HK-2 (cell line): ENCODE results near the gene COL18A1.
"Not testable (repeated sequence)": the region's sequence is repeated elsewhere in the genome, so short reads cannot be mapped to it uniquely, and the experiment has no call there.

Experiments used
- DNase-seq: peaks from one replicate; pipeline ENCODE4 v3.0.0-alpha.2; 2018; ENCODE audit not compliant: unreplicated experiment

COL18A1 gene

DNA sequence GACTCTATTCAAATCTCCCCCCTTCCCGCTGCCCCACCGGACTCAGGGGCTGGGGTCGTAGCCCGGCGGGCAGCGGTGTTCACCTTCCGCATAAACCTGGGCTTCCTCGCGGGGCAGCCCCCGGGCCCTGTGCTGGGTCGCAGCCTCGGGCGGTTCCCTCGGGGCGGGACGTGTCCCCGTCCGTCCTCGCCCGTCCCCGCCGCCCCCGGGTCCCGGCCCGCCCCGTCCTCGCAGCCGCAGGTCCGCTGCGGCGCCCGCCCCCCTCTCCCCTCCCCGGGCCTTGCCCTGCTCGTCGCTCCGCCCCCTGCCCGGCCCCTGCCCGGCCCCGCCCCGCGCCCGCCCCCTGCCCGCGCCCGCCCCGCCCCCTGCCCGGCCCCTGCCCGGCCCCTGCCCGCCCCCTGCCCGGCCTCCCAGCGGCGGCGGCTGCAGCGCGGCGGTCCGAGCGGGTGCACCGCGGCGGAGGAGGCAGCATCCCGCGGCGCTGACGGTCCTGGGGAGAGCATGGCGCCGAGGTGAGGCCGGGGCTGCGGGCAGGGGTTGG lies at the start of gene COL18A1:
Gene COL18A1, plus strand, starts transcription at position 436 of the 541 bp plus-strand sequence. Its CDS starts 66 bp downstream, at position 502.
- DNase-seq = peak; percentile 56

DNA sequence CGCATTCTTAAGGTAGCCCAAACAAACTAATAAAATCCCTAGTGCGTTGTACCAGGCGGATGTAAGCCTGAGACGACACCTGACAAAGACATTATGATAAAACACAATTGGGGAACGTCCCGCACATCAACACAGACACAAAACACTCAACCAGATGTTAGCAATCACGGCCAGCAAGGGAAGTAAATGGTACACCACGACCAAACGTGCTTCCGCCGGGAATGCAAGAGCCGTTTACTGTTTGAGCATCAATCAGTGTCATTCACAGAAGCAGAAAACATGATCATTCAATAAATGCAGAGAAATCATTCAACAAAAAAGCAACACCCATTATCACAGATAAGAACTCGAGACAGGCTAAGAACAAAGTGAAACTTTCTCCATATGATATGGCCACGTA lies 49.4 kb upstream of the COL18A1 start:
- no peak for DNase-seq

GRCh38 chr21:45356251-45356650 lies 48.7 kb upstream of the COL18A1 start:
- DNase-seq = no peak

GRCh38 chr21:45356653-45357435 lies 48.1 kb upstream of the COL18A1 start:
- no peak for DNase-seq

DNA sequence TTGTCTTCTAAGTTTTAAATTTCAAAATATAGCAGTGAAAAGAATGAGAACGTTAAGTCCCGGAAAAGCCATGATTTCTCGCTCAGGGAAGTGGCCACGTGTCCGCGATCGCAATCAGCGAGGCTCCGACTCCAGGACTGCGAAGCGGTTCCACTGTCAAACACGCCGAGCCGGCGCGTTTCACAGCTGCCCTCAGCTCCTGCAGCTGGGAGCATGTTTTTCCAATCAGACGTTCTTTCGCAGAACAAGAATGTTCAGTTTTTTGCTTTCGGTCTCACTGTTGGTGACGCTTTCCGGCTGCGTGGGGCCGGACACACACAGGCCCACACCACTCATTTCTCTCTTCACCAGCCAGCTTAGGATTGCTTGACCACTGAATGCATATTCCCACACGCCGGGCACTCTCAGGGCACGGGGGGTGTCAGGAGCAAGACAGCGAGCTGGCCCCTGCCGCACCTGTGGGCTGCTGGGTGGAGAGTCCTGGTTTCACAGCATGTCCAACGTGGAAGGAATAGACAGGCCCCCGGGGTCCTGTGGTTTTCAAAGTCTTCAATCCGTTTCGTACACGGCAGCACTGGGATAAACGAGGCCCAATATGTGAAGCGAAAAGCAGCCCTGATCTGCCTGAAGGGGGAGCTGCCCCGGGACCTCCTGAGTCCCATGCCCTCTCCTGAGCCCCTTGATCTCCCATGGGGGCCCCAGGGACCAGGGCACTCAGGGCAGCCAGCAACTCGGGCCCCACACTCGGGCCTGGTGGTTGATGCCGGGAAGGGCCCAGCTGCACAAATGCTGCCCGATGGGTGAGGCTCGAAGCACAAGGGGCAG lies 47.3 kb upstream of the COL18A1 start:
- DNase-seq = no peak

- no peak for DNase-seq
These were observed 46.7 kb upstream of the COL18A1 start for GRCh38 chr21:45358261-45358670.

DNA sequence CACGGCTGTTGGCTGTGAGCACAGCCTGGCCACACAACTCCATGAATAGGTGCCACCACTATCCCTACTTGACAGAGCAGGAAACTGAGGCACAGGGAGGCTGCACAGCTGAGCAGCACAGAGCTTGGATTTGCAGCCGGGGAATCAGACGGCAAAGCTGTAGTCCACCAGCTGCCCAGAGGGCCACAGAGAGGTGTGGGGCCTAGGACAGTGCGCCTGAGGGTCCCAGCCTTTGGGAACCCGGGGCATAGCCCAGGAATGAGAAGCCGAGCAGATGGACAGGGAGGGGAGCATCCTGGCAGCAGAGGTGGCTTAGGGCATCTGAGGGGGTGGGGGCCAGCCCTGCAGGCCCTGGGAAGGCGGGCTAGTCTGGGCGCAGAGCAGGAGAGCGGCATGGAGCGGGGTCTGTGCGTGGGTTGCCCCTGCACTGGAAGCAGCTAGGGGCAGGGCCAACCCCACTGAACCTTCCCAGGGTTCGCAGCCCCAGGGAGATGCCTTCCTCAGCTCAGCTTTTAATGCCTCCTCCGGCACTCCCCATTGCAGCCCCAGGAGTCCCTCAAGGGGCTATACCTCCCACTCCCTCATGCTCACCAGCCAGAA lies 46.2 kb upstream of the COL18A1 start:
- no peak for DNase-seq

DNA sequence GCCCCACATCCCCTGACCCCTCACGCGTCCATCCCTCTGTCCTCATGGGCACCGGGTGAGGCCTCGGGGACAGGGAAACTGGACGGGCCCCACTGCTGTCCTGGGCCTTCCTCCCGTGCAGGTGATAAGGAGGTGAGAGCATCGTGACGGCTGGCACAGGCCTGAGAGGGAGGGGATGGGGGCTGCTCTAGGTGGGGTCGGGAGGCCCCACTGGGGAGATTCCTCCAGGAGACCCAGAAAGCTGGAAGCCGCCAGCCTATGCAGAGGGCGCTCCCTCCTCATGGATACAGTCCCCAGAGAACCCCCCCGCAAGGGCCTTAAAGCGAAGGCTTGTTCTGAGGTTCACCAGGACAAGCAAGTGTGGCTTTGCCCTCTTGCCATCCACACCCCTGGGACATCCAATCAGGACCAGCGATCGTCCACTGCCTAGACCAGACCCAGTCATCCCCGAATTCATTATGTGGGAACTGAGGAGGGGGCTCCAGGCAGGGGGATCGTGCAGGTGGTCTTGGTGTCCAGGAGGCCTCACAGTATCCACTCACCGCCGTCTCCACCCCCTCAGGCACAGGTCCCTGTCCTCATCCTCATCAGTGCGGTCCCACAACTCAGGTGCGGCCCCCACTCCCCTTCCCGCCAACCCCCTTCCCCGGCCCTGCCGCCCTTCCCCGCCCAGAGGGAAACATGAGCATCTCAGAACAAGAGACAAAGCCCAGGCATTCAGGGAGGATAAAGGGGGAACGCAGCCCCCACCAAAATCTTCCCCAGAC lies 45.3 kb upstream of the COL18A1 start:
- DNase-seq = no peak

GRCh38 chr21:45361033-45361997 lies 43.6 kb upstream of the COL18A1 start:
- no peak for DNase-seq

GRCh38 chr21:45362077-45362747 lies 42.8 kb upstream of the COL18A1 start:
- DNase-seq = no peak

GRCh38 chr21:45362748-45363145 lies 42.2 kb upstream of the COL18A1 start:
- no peak for DNase-seq

GRCh38 chr21:45363272-45363671 lies 41.7 kb upstream of the COL18A1 start:
- DNase-seq = not testable (repeated sequence)

DNA sequence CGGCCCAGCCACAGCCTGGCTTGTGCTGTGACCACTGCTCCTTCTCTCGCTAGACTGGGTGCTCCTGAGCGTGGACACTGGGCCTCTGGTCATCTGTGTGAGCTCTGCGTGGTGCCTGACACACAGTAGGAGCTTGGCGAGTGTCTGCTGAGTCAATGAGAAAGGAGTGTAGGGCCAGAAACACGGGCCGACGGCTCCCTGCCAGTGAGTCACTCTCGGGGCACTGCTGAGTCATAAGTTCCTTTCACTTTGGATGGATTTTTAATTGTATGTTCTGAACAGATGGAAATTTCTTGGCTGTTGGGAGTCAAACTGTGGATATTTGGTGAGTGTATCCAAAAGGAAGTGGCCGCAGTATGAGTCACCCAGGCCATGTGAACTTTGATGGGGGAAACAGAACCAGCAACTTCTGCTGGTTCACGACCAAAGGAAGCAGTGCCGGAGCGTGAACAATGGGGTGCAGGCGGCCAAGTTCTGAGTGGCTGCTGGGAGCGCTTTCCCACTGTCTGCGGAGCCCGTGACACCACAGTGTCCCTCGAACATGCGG lies 41.0 kb upstream of the COL18A1 start:
- no peak for DNase-seq

GRCh38 chr21:45364468-45365185 lies 40.3 kb upstream of the COL18A1 start:
- DNase-seq = peak; percentile 78

DNA sequence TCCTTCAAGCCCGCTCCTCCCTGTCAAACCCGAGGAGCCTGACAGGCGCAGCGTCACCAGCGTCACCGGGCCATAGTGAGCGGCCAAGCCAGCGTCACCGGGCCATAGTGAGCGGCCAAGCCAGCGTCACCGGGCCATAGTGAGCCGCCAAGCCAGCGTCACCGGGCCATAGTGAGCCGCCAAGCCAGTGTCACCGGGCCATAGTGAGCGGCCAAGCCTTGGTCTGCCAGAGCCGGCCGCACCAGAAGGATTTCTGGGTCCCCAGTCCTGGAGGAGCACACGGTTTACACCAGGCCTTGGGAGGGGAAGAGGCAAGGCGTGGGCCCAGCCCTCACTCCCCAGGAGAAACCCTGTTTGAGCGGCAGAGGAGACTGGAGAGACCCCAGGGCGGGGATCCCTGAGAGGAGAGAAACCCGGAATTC lies 39.8 kb upstream of the COL18A1 start:
- DNase-seq = peak; percentile 16

GRCh38 chr21:45365608-45366241 lies 39.2 kb upstream of the COL18A1 start:
- DNase-seq = peak; percentile 78

GRCh38 chr21:45366476-45366875 lies 38.5 kb upstream of the COL18A1 start:
- no peak for DNase-seq

- DNase-seq = peak; percentile 89
These were observed 38.0 kb upstream of the COL18A1 start for GRCh38 chr21:45366931-45367401.
